ENCODE results near the gene NME7. TPM values are rescaled to one million over a fixed set of nuclear protein-coding genes. Genes with fewer than 3 reads are reported as not detected.
"Not testable (repeated sequence)": the region's sequence is repeated elsewhere in the genome, so short reads cannot be mapped to it uniquely, and the experiment has no call there.

NME7 gene
- total RNA-seq, 1 experiment from 2014 or later, result 21.8 TPM

- TF ChIP-seq REST (IDR thresholded peaks at IDR 0.05; ENCODE audit: low read depth), result no peak
Measured at GRCh38 chr1:169414952-169415351, 47.4 kb upstream of the NME7 start (continued).

GRCh38 chr1:169408340-169408739 lies 40.7 kb upstream of the NME7 start:
- intact Hi-C loops (cut with micrococcal nuclease); H3K79me2 ChIP-seq (ENCODE audit: insufficient read depth, low read length); H3K27ac ChIP-seq (ENCODE audit: low read depth, low read length); H3K4me3 ChIP-seq (replicated peaks in 1 of 2; ENCODE audit: low read depth in 1 of 2, low read length in 2 of 2); H4K20me1 ChIP-seq (ENCODE audit: insufficient read depth); H3K9me3 ChIP-seq (ENCODE audit: control insufficient read depth in 1 of 2, insufficient read depth in 1 of 2, low read depth in 1 of 2, low read length in 2 of 2); DNase-seq (ENCODE audit: low read depth, low spot score); H3K9ac ChIP-seq (ENCODE audit: low read length); H3K36me3 ChIP-seq (ENCODE audit: control insufficient read depth in 1 of 2, insufficient read depth in 2 of 2, low read length in 2 of 2); H3K4me1 ChIP-seq (ENCODE audit: control insufficient read depth in 1 of 2, insufficient read depth in 2 of 2, low read length in 2 of 2); H3K27me3 ChIP-seq (ENCODE audit: insufficient read depth, low read length); BruUV-seq (replicated peaks); RAD21 ChIA-PET (ENCODE audit: low non-redundant PET in 1 of 2, low total read pairs in 2 of 2, uncharacterized antibody in 2 of 2, unreplicated experiment in 2 of 2); ATAC-seq; H3K9me2 ChIP-seq (ENCODE audit: insufficient read depth); POLR2A ChIA-PET; CTCF ChIA-PET; H3K4me2 ChIP-seq (ENCODE audit: low read length); H2AFZ ChIP-seq (ENCODE audit: low read depth, low read length, poor library complexity, severe bottlenecking): not testable (repeated sequence)

GRCh38 chr1:169402578-169402977 lies 35.0 kb upstream of the NME7 start:
- H3K79me2 ChIP-seq (ENCODE audit: insufficient read depth, low read length); intact Hi-C loops (cut with micrococcal nuclease); H3K4me1 ChIP-seq (ENCODE audit: control insufficient read depth in 1 of 2, insufficient read depth in 2 of 2, low read length in 2 of 2); ATAC-seq; H3K27ac ChIP-seq (ENCODE audit: low read depth, low read length); H2AFZ ChIP-seq (ENCODE audit: low read depth, low read length, poor library complexity, severe bottlenecking); H3K27me3 ChIP-seq (ENCODE audit: insufficient read depth, low read length); H3K4me3 ChIP-seq (replicated peaks in 1 of 2; ENCODE audit: low read depth in 1 of 2, low read length in 2 of 2); H3K4me2 ChIP-seq (ENCODE audit: low read length); H3K9ac ChIP-seq (ENCODE audit: low read length); H4K20me1 ChIP-seq (ENCODE audit: insufficient read depth); DNase-seq (ENCODE audit: low read depth, low spot score); BruUV-seq (replicated peaks); CTCF ChIA-PET; H3K9me2 ChIP-seq (ENCODE audit: insufficient read depth); POLR2A ChIA-PET; H3K9me3 ChIP-seq (ENCODE audit: control insufficient read depth in 1 of 2, insufficient read depth in 1 of 2, low read depth in 1 of 2, low read length in 2 of 2); H3K36me3 ChIP-seq (ENCODE audit: control insufficient read depth in 1 of 2, insufficient read depth in 2 of 2, low read length in 2 of 2); RAD21 ChIA-PET (ENCODE audit: low non-redundant PET in 1 of 2, low total read pairs in 2 of 2, uncharacterized antibody in 2 of 2, unreplicated experiment in 2 of 2): not testable (repeated sequence)
